ENCODE results near the gene SERPINE2. TPM values are rescaled to one million over a fixed set of nuclear protein-coding genes. Genes with fewer than 3 reads are reported as not detected.

Gene SERPINE2
- total RNA-seq, 1 experiment from 2014 or later, result 93.3 TPM

DNA sequence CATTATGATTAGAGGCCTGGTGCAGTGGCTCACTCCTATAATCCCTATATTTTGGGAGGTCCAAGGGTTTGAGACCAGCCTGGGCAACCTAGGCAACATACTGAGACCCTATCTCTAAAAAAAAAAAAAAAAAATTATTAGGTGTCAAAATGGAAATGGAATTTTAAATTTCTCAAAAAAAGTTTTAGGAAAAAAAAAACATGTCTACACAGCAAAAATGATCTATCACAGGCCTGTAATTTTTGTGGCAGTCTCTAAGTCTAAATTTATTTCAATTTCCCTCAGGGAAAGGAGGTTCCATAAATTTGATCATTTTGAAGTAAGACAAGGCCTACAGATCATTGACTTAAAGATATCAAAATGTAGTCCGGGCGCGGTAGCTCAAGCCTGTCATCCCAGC is 65.5 kb downstream of the SERPINE2 start:
- intact Hi-C loops (cut with micrococcal nuclease), result loop anchor here (5.0 to 10.0 kb wide), 3 partner anchors 674 to 1031 kb away; no protein-coding TSS in a partner anchor
- no peaks in the 10 kb centered on the region for H3K36me3 ChIP-seq (ENCODE audit: control insufficient read depth in 1 of 2, insufficient read depth in 2 of 2, low read length in 2 of 2)
- no peaks in the 10 kb centered on the region for H3K27me3 ChIP-seq (ENCODE audit: insufficient read depth, low read length)
- no peak for TF ChIP-seq JUND (IDR thresholded peaks at IDR 0.05)
- TF ChIP-seq SRF (IDR thresholded peaks at IDR 0.05; ENCODE audit: low read depth), result no peak
- H4K20me1 ChIP-seq (ENCODE audit: insufficient read depth), result peaks cover 3% of the 10 kb centered on the region; the same call in 1 of the 2 replicates
- no peak overlapping the region for H3K4me2 ChIP-seq (ENCODE audit: low read length)
- DNase-seq (ENCODE audit: low read depth, low spot score) (no peak), ATAC-seq (no peak)
- H3K9me2 ChIP-seq (ENCODE audit: insufficient read depth), result no peaks in the 10 kb centered on the region
- H2AFZ ChIP-seq (ENCODE audit: low read depth, low read length, poor library complexity, severe bottlenecking), result no peak overlapping the region
- no peak overlapping the region for H3K27ac ChIP-seq (ENCODE audit: low read depth, low read length)
- CTCF ChIA-PET, result no interaction called here
- no TSS peak for BruUV-seq (replicated peaks)
- no peaks in the 10 kb centered on the region for H3K4me1 ChIP-seq (ENCODE audit: control insufficient read depth in 1 of 2, insufficient read depth in 2 of 2, low read length in 2 of 2)
- H3K9ac ChIP-seq (ENCODE audit: low read length), result no peak overlapping the region
- H3K79me2 ChIP-seq (ENCODE audit: insufficient read depth, low read length), result no peaks in the 10 kb centered on the region
- H3K9me3 ChIP-seq (ENCODE audit: control insufficient read depth in 1 of 2, insufficient read depth in 1 of 2, low read depth in 1 of 2, low read length in 2 of 2), result no peaks in the 10 kb centered on the region
- H3K4me3 ChIP-seq (replicated peaks in 1 of 2; ENCODE audit: low read depth in 1 of 2, low read length in 2 of 2), result no peak overlapping the region
- RAD21 ChIA-PET (ENCODE audit: low non-redundant PET in 1 of 2, low total read pairs in 2 of 2, uncharacterized antibody in 2 of 2, unreplicated experiment in 2 of 2), result interaction anchor here in 1 of 2 experiments (1.1 kb wide), 1 partner anchor 476 kb away, joined by 3 read pairs; no protein-coding TSS in a partner anchor
- POLR2A ChIA-PET, result no interaction called here

DNA sequence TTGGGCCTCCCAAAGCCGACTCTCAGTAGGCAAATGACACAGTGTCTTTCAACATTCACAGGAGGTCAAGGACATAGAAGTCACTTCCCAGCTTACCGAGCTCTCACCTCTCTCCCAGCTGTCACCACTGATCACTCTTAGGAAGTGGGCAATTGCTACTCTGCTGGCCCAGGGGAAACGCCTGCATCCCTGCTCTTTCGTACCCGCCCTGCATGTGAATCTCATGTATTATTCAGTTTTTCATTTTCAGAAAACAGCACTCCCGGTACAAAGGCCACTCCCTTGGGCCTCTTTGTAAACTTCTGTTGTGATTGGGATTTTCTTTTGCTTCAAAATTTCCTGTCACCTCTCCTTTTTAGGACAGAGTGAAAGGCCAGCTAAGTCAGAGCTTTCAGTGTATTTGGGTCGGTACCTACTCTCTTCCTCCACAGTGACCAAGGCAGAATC is 66.4 kb downstream of the SERPINE2 start:
- no peak for ATAC-seq
- no peaks in the 10 kb centered on the region for H3K9me3 ChIP-seq (ENCODE audit: control insufficient read depth in 1 of 2, insufficient read depth in 1 of 2, low read depth in 1 of 2, low read length in 2 of 2)
- DNase-seq (ENCODE audit: low read depth, low spot score), result no peak
- H3K4me2 ChIP-seq (ENCODE audit: low read length), result no peak overlapping the region
- no peaks in the 10 kb centered on the region for H3K79me2 ChIP-seq (ENCODE audit: insufficient read depth, low read length)
- TF ChIP-seq, protein P1, sequence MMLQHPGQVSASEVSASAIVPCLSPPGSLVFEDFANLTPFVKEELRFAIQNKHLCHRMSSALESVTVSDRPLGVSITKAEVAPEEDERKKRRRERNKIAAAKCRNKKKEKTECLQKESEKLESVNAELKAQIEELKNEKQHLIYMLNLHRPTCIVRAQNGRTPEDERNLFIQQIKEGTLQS (IDR thresholded peaks at IDR 0.05), result no peak
- no peak for TF ChIP-seq JUND (IDR thresholded peaks at IDR 0.05)
- peaks cover 3% of the 10 kb centered on the region; the same call in 1 of the 2 replicates for H4K20me1 ChIP-seq (ENCODE audit: insufficient read depth)
- intact Hi-C loops (cut with micrococcal nuclease), result loop anchor here (5.0 to 10.0 kb wide), 3 partner anchors 675 to 1032 kb away; no protein-coding TSS in a partner anchor
- POLR2A ChIA-PET, result no interaction called here
- H3K27me3 ChIP-seq (ENCODE audit: insufficient read depth, low read length), result no peaks in the 10 kb centered on the region
- H3K36me3 ChIP-seq (ENCODE audit: control insufficient read depth in 1 of 2, insufficient read depth in 2 of 2, low read length in 2 of 2), result no peaks in the 10 kb centered on the region
- H3K4me1 ChIP-seq (ENCODE audit: control insufficient read depth in 1 of 2, insufficient read depth in 2 of 2, low read length in 2 of 2), result no peaks in the 10 kb centered on the region
- no peaks in the 10 kb centered on the region for H3K9me2 ChIP-seq (ENCODE audit: insufficient read depth)
- H3K9ac ChIP-seq (ENCODE audit: low read length), result no peak overlapping the region
- no TSS peak for BruUV-seq (replicated peaks)
- H2AFZ ChIP-seq (ENCODE audit: low read depth, low read length, poor library complexity, severe bottlenecking), result no peak overlapping the region
- H3K27ac ChIP-seq (ENCODE audit: low read depth, low read length), result no peak overlapping the region
- RAD21 ChIA-PET (ENCODE audit: low non-redundant PET in 1 of 2, low total read pairs in 2 of 2, uncharacterized antibody in 2 of 2, unreplicated experiment in 2 of 2), result interaction anchor here in 1 of 2 experiments (1.1 kb wide), 1 partner anchor 477 kb away, joined by 3 read pairs; no protein-coding TSS in a partner anchor
- H3K4me3 ChIP-seq (replicated peaks in 1 of 2; ENCODE audit: low read depth in 1 of 2, low read length in 2 of 2), result no peak overlapping the region
- CTCF ChIA-PET, result interaction anchor here (6.2 kb wide), 1 partner anchor 311 kb away, joined by 170 read pairs; no protein-coding TSS in a partner anchor

Data from HCT116 (cell line).